Endothelial cell of umbilical vein (primary cell): ENCODE results near the gene HTT. TPM values are rescaled to one million over a fixed set of nuclear protein-coding genes. Genes with fewer than 3 reads are reported as not detected.

Experiments used
- BruUV-seq: library from RNA; stranded (reverse); fragments of 400-500 nt; replicated peaks from 2 replicates; lab custom pipeline; 2021; lab: Mats Ljungman, UMichigan
- CTCF ChIA-PET: fragments of 300-600, 350-600 bp; sonication (Branson Sonifier 250); formaldehyde crosslinking; loops from one replicate; lab custom pipeline; 2021; ENCODE audit warnings: antibody characterized with exemption, inconsistent platforms; lab: Charles Lee
- POLR2A ChIA-PET: fragments of 300-600, 350-600 bp; sonication (Branson Sonifier 250); formaldehyde crosslinking; loops from one replicate; lab custom pipeline; 2021; ENCODE audit warnings: antibody characterized with exemption, inconsistent platforms; lab: Charles Lee
- DNase-seq: peaks from one replicate; pipeline ENCODE4 v3.0.0-alpha.2; 2011; ENCODE audit warnings: low read depth, low spot score
- FAIRE-seq: peaks from 2 replicates; lab custom pipeline; 2011; peaks lifted over from hg19 to GRCh38; lab: Jason Lieb, UNC
- H2AFZ ChIP-seq: 2 replicates; pipeline ENCODE4 v1.6.0; 2012; ENCODE audit warnings: low read depth, low read length, control low read depth, inconsistent platforms
- H3K27ac ChIP-seq: 2 replicates; pipeline ENCODE4 v1.5.1; 2011; ENCODE audit warnings: low read depth, mild to moderate bottlenecking, control low read depth, low read length, moderate library complexity; ENCODE audit not compliant: insufficient read depth
- H3K27me3 ChIP-seq, 2 experiments: 2 replicates each; pipeline versions ENCODE4 v1.6.0 to v1.6.1; 2011; ENCODE audit warnings: low read length in 2 of 2, mixed read lengths in 1 of 2; ENCODE audit not compliant: control insufficient read depth in 2 of 2, insufficient read depth in 2 of 2
- H3K36me3 ChIP-seq, 2 experiments: 2 replicates in 1 of 2; 3 replicates in 1 of 2; pipeline ENCODE4 v1.5.1; 2011; ENCODE audit warnings: low read length in 2 of 2, mild to moderate bottlenecking in 1 of 2, moderate library complexity in 1 of 2; ENCODE audit not compliant: control insufficient read depth in 2 of 2, insufficient read depth in 2 of 2; ENCODE audit errors: extremely low read depth in 1 of 2
- H3K4me1 ChIP-seq: 3 replicates; pipeline ENCODE4 v1.5.1; 2011; ENCODE audit warnings: mild to moderate bottlenecking, low read length; ENCODE audit not compliant: control insufficient read depth, insufficient read depth; ENCODE audit errors: extremely low read depth
- H3K4me2 ChIP-seq: 2 replicates; pipeline ENCODE4 v1.6.1; 2011; ENCODE audit warnings: low read length, control low read depth, mixed read lengths; ENCODE audit not compliant: insufficient read depth
- H3K4me3 ChIP-seq, 3 experiments: fragments of 200-600 bp in 1 of 3; sonication (generic), shearing (Covaris generic) in 1 of 3; replicated peaks in 1 of 3; 2 replicates each; pipeline ENCODE4 v1.5.1; 2011 to 2016; ENCODE audit warnings: control low read depth in 3 of 3, low read length in 3 of 3, mild to moderate bottlenecking in 2 of 3, inconsistent platforms in 1 of 3, low read depth in 1 of 3, moderate library complexity in 1 of 3; ENCODE audit not compliant: insufficient read depth in 1 of 3
- H3K79me2 ChIP-seq: 2 replicates; pipeline ENCODE4 v1.6.0; 2012; ENCODE audit warnings: low read length, inconsistent platforms; ENCODE audit not compliant: control insufficient read depth, insufficient read depth
- H3K9ac ChIP-seq: replicated peaks from 2 replicates; pipeline ENCODE3; 2011; ENCODE audit warnings: low read length, control low read depth; ENCODE audit not compliant: insufficient read depth; ENCODE audit errors: extremely low read depth
- H3K9me1 ChIP-seq: replicated peaks from 3 replicates; pipeline ENCODE4 v1.6.0; 2011; ENCODE audit warnings: mild to moderate bottlenecking, low read length; ENCODE audit not compliant: control insufficient read depth, insufficient read depth; ENCODE audit errors: extremely low read depth
- H3K9me3 ChIP-seq: replicated peaks from 2 replicates; pipeline ENCODE4 v1.5.1; 2012; ENCODE audit warnings: low read length, inconsistent platforms; ENCODE audit not compliant: control insufficient read depth, insufficient read depth
- H4K20me1 ChIP-seq: replicated peaks from 2 replicates; pipeline ENCODE3; 2011; ENCODE audit warnings: mild to moderate bottlenecking, low read length; ENCODE audit not compliant: control insufficient read depth, insufficient read depth; ENCODE audit errors: extremely low read depth
- EZH2 ChIP-seq: IDR thresholded peaks from 2 replicates; pipeline ENCODE4 v1.6.1; 2012; ENCODE audit warnings: borderline replicate concordance, low read depth, mild to moderate bottlenecking, moderate library complexity, low read length, inconsistent platforms; ENCODE audit not compliant: severe bottlenecking
- FOS ChIP-seq: IDR thresholded peaks from 2 replicates; pipeline ENCODE4 v1.6.1; 2011; ENCODE audit warnings: mild to moderate bottlenecking, low read length, moderate library complexity, borderline replicate concordance; ENCODE audit not compliant: insufficient read depth
- GATA2 ChIP-seq: IDR thresholded peaks from 2 replicates; pipeline ENCODE4 v1.7.0; 2011; ENCODE audit warnings: low read depth, mild to moderate bottlenecking, moderate library complexity, mixed read lengths, low read length; ENCODE audit not compliant: insufficient read length, insufficient read depth
- JUN ChIP-seq: IDR thresholded peaks from 2 replicates; pipeline ENCODE4 v1.6.1; 2011; ENCODE audit warnings: borderline replicate concordance, low read depth; ENCODE audit not compliant: insufficient read length, insufficient read depth
- MYC ChIP-seq: IDR thresholded peaks from one replicate; pipeline ENCODE4 v1.6.1; 2011; ENCODE audit warnings: mild to moderate bottlenecking, low read depth, low read length
- POLR2AphosphoS5 ChIP-seq: IDR thresholded peaks from 2 replicates; pipeline ENCODE4 v1.6.1; 2012; ENCODE audit warnings: low read depth, mild to moderate bottlenecking, control low read depth, low read length, moderate library complexity; ENCODE audit not compliant: insufficient read depth
- dilution Hi-C: fragments of 300-500 bp; cut with MboI; formaldehyde crosslinking; loops from one replicate; pipeline ENCODE4 v1.15.0; 2019; ENCODE audit warnings: low sequenced_read_pairs; ENCODE audit not compliant: extremely low pct_ligation_motif_present
- intact Hi-C: fragments of 100-400 bp; cut with micrococcal nuclease; formaldehyde crosslinking; loops from one replicate; pipeline ENCODE4 v1.10.0; 2022
- polyA plus RNA-seq, 4 experiments: library from polyadenylated mRNA; depleted of rRNA in 3 of 4; stranded (reverse) in 3 of 4; unstranded in 1 of 4; fragments of >200 nt; gene quantifications; 2 replicates each; pipeline versions ENCODE4 v1.2.1 to v1.2.3, GENCODE V29; 2011 to 2012; ENCODE audit warnings: missing spikeins in 1 of 4
- total RNA-seq: library from RNA; stranded (reverse); gene quantifications from 2 replicates; pipeline ENCODE4 v1.2.3, GENCODE V29; 2021
- TF ChIP-seq, protein P1 (sequence below), 2 donors: IDR thresholded peaks; 1 replicate in 1 of 2; 2 replicates in 1 of 2; pipeline ENCODE4 v1.5.1; 2011; ENCODE audit warnings: low read length in 2 of 2, mild to moderate bottlenecking in 2 of 2, moderate library complexity in 2 of 2, control low read depth in 1 of 2, inconsistent platforms in 1 of 2, low read depth in 1 of 2; ENCODE audit not compliant: insufficient read depth in 1 of 2; ENCODE audit errors: extremely low read depth in 1 of 2
- TF ChIP-seq, protein P2 (sequence below): IDR thresholded peaks from 2 replicates; pipeline ENCODE4 v1.6.1; 2011; ENCODE audit not compliant: insufficient read depth, insufficient read length

The HTT gene
- total and polyA plus RNA-seq, 2 donors (not counting 3 experiments of a cell fraction or from before 2014, with no cell fraction given) = 15.7 to 61.2 TPM

DNA sequence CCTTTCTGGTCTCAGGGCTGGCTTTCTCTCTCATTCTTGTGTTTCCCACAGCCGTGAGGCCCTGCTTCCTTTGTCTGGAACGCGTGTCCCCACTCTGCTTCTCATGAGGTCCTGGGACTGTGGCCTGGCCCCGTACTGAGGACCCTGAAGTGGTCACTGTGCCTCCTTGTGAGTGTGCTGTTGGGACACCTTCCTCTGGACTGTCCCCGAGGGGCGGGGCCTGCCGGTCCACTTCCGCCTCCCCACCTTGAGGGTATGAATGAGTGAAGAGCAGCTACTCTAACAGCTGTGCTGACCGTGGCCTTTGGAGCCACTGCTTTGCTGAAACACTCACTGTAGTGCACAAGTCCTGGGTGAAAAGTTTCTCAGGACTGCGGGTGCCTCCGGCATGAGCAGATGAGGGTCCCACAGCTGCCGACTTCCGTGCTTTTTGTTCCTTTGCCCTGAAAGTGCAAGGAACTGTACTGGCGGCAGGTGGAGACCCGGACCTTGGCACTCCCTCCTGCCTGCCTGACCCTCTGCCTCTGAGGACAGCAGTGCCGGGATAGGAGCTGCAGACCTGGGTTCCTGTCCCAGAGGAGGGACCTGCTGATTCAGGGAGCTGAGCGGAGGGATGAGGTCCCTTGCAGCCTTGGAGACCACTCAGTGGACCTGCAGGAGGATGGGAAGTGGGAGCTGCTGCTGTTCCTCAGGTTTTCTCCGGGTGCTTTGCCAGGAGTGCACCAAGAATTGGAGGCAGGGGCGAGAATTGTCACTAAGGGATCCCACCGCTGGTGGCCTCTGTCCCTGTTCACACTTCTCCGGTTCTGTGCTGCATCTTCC lies 38.1 kb upstream of the HTT start:
- intact Hi-C loops = loop anchor here (2.0 to 5.0 kb wide), 2 partner anchors 58 to 74 kb away; partner anchors contain the start of genes GRK4 and NOP14
- CTCF ChIA-PET = interaction anchor here (1.2 to 2.2 kb wide), 4 partner anchors 44 to 73 kb away, joined by 3 to 35 read pairs (median 4); partner anchors contain the start of genes GRK4 and NOP14
- no TSS peak for BruUV-seq

More for the DNA sequence above, 38.1 kb upstream of the HTT start:
- dilution Hi-C loops = no loop called here
- H3K9ac ChIP-seq = no peak overlapping the region
- H3K9me1 ChIP-seq = no peaks in the 10 kb centered on the region
- no peak overlapping the region for H3K4me2 ChIP-seq
- no peaks in the 10 kb centered on the region for H3K9me3 ChIP-seq
- POLR2A ChIA-PET = no interaction called here
- no peaks in the 10 kb centered on the region for H4K20me1 ChIP-seq
- no peak overlapping the region for H3K27ac ChIP-seq
- no peaks in the 10 kb centered on the region for H3K36me3 ChIP-seq
- no peaks in the 10 kb centered on the region for H3K27me3 ChIP-seq
- no peaks in the 10 kb centered on the region for H3K4me1 ChIP-seq
- no peak overlapping the region for H2AFZ ChIP-seq
- no peaks in the 10 kb centered on the region for H3K79me2 ChIP-seq
- FAIRE-seq (no peak), DNase-seq (no peak)
- TF ChIP-seq, protein P1, sequence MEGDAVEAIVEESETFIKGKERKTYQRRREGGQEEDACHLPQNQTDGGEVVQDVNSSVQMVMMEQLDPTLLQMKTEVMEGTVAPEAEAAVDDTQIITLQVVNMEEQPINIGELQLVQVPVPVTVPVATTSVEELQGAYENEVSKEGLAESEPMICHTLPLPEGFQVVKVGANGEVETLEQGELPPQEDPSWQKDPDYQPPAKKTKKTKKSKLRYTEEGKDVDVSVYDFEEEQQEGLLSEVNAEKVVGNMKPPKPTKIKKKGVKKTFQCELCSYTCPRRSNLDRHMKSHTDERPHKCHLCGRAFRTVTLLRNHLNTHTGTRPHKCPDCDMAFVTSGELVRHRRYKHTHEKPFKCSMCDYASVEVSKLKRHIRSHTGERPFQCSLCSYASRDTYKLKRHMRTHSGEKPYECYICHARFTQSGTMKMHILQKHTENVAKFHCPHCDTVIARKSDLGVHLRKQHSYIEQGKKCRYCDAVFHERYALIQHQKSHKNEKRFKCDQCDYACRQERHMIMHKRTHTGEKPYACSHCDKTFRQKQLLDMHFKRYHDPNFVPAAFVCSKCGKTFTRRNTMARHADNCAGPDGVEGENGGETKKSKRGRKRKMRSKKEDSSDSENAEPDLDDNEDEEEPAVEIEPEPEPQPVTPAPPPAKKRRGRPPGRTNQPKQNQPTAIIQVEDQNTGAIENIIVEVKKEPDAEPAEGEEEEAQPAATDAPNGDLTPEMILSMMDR (IDR thresholded peaks at IDR 0.05; ENCODE audit: extremely low read depth in 1 of 2, insufficient read depth in 1 of 2, low read depth in 1 of 2, low read length in 2 of 2) = no peak
- TF ChIP-seq GATA2 = no peak
- no peak for TF ChIP-seq MYC
- no peak for TF ChIP-seq POLR2AphosphoS5
- TF ChIP-seq, protein P2, sequence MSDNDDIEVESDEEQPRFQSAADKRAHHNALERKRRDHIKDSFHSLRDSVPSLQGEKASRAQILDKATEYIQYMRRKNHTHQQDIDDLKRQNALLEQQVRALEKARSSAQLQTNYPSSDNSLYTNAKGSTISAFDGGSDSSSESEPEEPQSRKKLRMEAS = no peak
- TF ChIP-seq JUN = no peak
- no peak for TF ChIP-seq EZH2
- TF ChIP-seq FOS = no peak
- H3K4me3 ChIP-seq = no peak overlapping the region
